HepG2 (cell line): ENCODE results near the gene LAMB4. TPM values are rescaled to one million over a fixed set of nuclear protein-coding genes. Genes with fewer than 3 reads are reported as not detected.
A peak's percentile ranks its signal among the peaks of the same experiment; 100 is the strongest.

Experiments used
- ARID5B ChIP-seq: IDR thresholded peaks from 2 replicates; pipeline ENCODE4 v1.4.0; 2020; ENCODE audit warnings: mild to moderate bottlenecking, missing genetic modification reagents
- FOSL2 ChIP-seq: sonication (generic); formaldehyde crosslinking; IDR thresholded peaks from 2 replicates; pipeline ENCODE4 v1.4.0; 2020; ENCODE audit warnings: missing genetic modification reagents
- FOXA3 ChIP-seq: IDR thresholded peaks from 2 replicates; pipeline ENCODE4 v1.6.1; 2016; ENCODE audit warnings: missing genetic modification reagents, missing compliant biosample characterization
- FOXK1 ChIP-seq: sonication (generic); formaldehyde crosslinking; IDR thresholded peaks from 2 replicates; pipeline ENCODE4 v1.4.0; 2020; ENCODE audit warnings: low read depth, missing genetic modification reagents, borderline replicate concordance
- FOXP1 ChIP-seq, 2 experiments: fragments of 450-650 bp in 1 of 2; IDR thresholded peaks; 2 replicates each; pipeline ENCODE4 v1.6.1; 2017 to 2018; ENCODE audit warnings: antibody characterized with exemption in 1 of 2
- HHEX ChIP-seq: IDR thresholded peaks from 2 replicates; pipeline ENCODE4 v1.6.1; 2016; ENCODE audit warnings: control low read depth
- HMG20A ChIP-seq: IDR thresholded peaks from 2 replicates; pipeline ENCODE4 v1.6.1; 2016; ENCODE audit warnings: borderline replicate concordance
- MAFK ChIP-seq, 2 experiments: IDR thresholded peaks in 1 of 2; conservative IDR thresholded peaks in 1 of 2; 2 replicates each; pipeline ENCODE4 v1.6.1; 2011; ENCODE audit warnings: improper control_type of control experiment in 2 of 2, low read length in 2 of 2
- NCOA2 ChIP-seq: sonication (generic); formaldehyde crosslinking; IDR thresholded peaks from 2 replicates; pipeline ENCODE4 v1.8.0; 2022; ENCODE audit warnings: inconsistent platforms
- NFIB ChIP-seq: sonication (generic); formaldehyde crosslinking; IDR thresholded peaks from 2 replicates; pipeline ENCODE4 v1.9.0; 2021; ENCODE audit warnings: missing genetic modification reagents, mild to moderate bottlenecking, borderline replicate concordance
- RCOR2 ChIP-seq: IDR thresholded peaks from 2 replicates; pipeline ENCODE4 v1.6.1; 2016; ENCODE audit warnings: missing biosample characterization, missing genetic modification reagents
- RERE ChIP-seq: IDR thresholded peaks from 2 replicates; pipeline ENCODE4 v1.6.1; 2016; ENCODE audit warnings: low read depth, missing genetic modification reagents, missing compliant biosample characterization
- SMAD9 ChIP-seq: sonication (generic); formaldehyde crosslinking; IDR thresholded peaks from 2 replicates; pipeline ENCODE4 v1.5.1; 2020; ENCODE audit warnings: mild to moderate bottlenecking, missing genetic modification reagents
- SOX5 ChIP-seq: IDR thresholded peaks from 2 replicates; pipeline ENCODE4 v1.6.1; 2016; ENCODE audit warnings: borderline replicate concordance
- STAG1 ChIP-seq: sonication (generic); formaldehyde crosslinking; IDR thresholded peaks from 2 replicates; pipeline ENCODE4 v1.4.0; 2020; ENCODE audit warnings: missing genetic modification reagents
- TCF7 ChIP-seq: sonication (generic); IDR thresholded peaks from 2 replicates; pipeline ENCODE4 v1.6.1; 2016; ENCODE audit warnings: antibody characterized with exemption, low read depth
- THAP11 ChIP-seq: IDR thresholded peaks from 2 replicates; pipeline ENCODE4 v1.6.1; 2016; ENCODE audit warnings: missing biosample characterization, missing genetic modification reagents
- ZNF18 ChIP-seq: sonication (generic); formaldehyde crosslinking; IDR thresholded peaks from 2 replicates; pipeline ENCODE4 v1.8.0; 2022; ENCODE audit warnings: mild to moderate bottlenecking, missing genetic modification reagents; ENCODE audit not compliant: insufficient replicate concordance
- ZNF24 ChIP-seq: fragments of 450-650 bp; IDR thresholded peaks from 2 replicates; pipeline ENCODE4 v1.6.1; 2017; ENCODE audit warnings: antibody characterized with exemption, mild to moderate bottlenecking
- ZNF3 ChIP-seq: IDR thresholded peaks from 2 replicates; pipeline ENCODE4 v1.7.0; 2017; ENCODE audit warnings: inconsistent platforms
- ZNF33A ChIP-seq: sonication (generic); formaldehyde crosslinking; IDR thresholded peaks from 2 replicates; pipeline ENCODE4 v1.5.1; 2020; ENCODE audit warnings: missing genetic modification reagents, mild to moderate bottlenecking, moderate library complexity, borderline replicate concordance
- polyA plus RNA-seq, 8 experiments: library from polyadenylated mRNA; depleted of rRNA in 3 of 8; stranded (reverse) in 7 of 8; unstranded in 1 of 8; fragments of >200 nt; fragmentation: Illumina TruSeq in 4 of 8; extraction: Trizol in 4 of 8; gene quantifications; 2 replicates each; pipeline versions ENCODE4 v1.2.1 to v1.2.3, GENCODE V29; 2011 to 2016; ENCODE audit warnings: low read depth in 4 of 8, missing spikeins in 1 of 8, mixed read lengths in 1 of 8; ENCODE audit not compliant: insufficient read depth in 1 of 8
- total RNA-seq, 5 experiments: library from RNA; depleted of rRNA; stranded (reverse); fragments of >200 nt; fragmentation: Illumina TruSeq; extraction: Trizol; gene quantifications; 2 replicates each; pipeline ENCODE4 v1.2.3, GENCODE V29; 2016; ENCODE audit warnings: low read depth in 1 of 5

Gene LAMB4
- total and polyA plus RNA-seq, 2 of the 13 experiments (the other 11 are each of a cell fraction or from before 2014, with no cell fraction given): 0.05 TPM; not detected in 1

- TF ChIP-seq RERE (peak; percentile 56; the same call in 1 of the 2 replicates), SMAD9 (CRISPR knock-in tag) (no peak), HHEX (CRISPR knock-in tag) (peak; percentile 56; the same call in 1 of the 2 replicates), FOXP1 (IDR thresholded peaks at IDR 0.05) (no peak), FOXP1 (CRISPR knock-in tag; IDR thresholded peaks at IDR 0.05) (peak; percentile 35; the same call in 1 of the 2 replicates), ARID5B (CRISPR knock-in tag) (peak; percentile 84), FOXA3 (peak; percentile 79), TCF7 (peak; percentile 60; the same call in 1 of the 2 replicates), FOXK1 (CRISPR knock-in tag) (no peak), NFIB (CRISPR knock-in tag) (no peak), ZNF3 (CRISPR knock-in tag) (no peak), ZNF18 (no peak), SOX5 (peak; percentile 76; the same call in 1 of the 2 replicates), ZNF33A (no peak), FOSL2 (CRISPR knock-in tag) (0 out of 2 replicates have a peak, but pooled peaks have one; percentile 11), HMG20A (CRISPR knock-in tag) (peak; percentile 75; the same call in 1 of the 2 replicates), ZNF24 (peak; percentile 81), THAP11 (CRISPR knock-in tag) (0 out of 2 replicates have a peak, but pooled peaks have one; percentile 12), MAFK (conservative IDR thresholded peaks at IDR 0.05 in 1 of 2, IDR thresholded peaks at IDR 0.05 in 1 of 2; ENCODE audit: low read length in 2 of 2) (peak; percentile 56 to 69; a peak in 3 of 4 replicates), RCOR2 (CRISPR knock-in tag) (peak; percentile 10; the same call in 1 of the 2 replicates), NCOA2 (CRISPR knock-in tag) (peak; percentile 56; the same call in 1 of the 2 replicates), STAG1 (CRISPR knock-in tag) (no peak)
Observed at GRCh38 chr7:108015740-108016139, 114.4 kb downstream of the LAMB4 start (continued).
